ENCODE data around the gene THRAP3.
"Not testable (repeated sequence)": the region's sequence is repeated elsewhere in the genome, so short reads cannot be mapped to it uniquely, and the experiment has no call there.

THRAP3 gene

GRCh38 chr1:36182734-36183133 lies 41.5 kb upstream of the THRAP3 start:
- Histone ChIP-seq H3K4me3 (no peak overlapping the region), H3K9me3 (ENCODE audit: low read depth, low read length) (no peaks in the 10 kb centered on the region), H3K9ac (ENCODE audit: insufficient read length) (no peak overlapping the region), H3K27ac (no peak overlapping the region), H3K36me3 (ENCODE audit: insufficient read depth, low read length) (peaks cover 31% of the 10 kb centered on the region)
- DNase-seq (ENCODE audit: low read depth, low spot score) = no peak
- TF ChIP-seq POLR2AphosphoS5 (IDR thresholded peaks at IDR 0.05; ENCODE audit: borderline replicate concordance, low read depth, low read length) = no peak; the same call in 1 of the 2 replicates
- TF ChIP-seq FOXP2 (optimal IDR thresholded peaks at IDR 0.05; ENCODE audit: control extremely low read depth, extremely low read length, insufficient read depth) = no peak
- no peak for TF ChIP-seq EZH2 (IDR thresholded peaks at IDR 0.05)

GRCh38 chr1:36183309-36183856 lies 40.9 kb upstream of the THRAP3 start:
- no peaks in the 10 kb centered on the region for H3K9me3 ChIP-seq (ENCODE audit: low read depth, low read length)
- no peak overlapping the region for H3K9ac ChIP-seq (ENCODE audit: insufficient read length)
- no peak for DNase-seq (ENCODE audit: low read depth, low spot score)
- TF ChIP-seq EZH2 (IDR thresholded peaks at IDR 0.05) = no peak
- no peak; the same call in 1 of the 2 replicates for TF ChIP-seq POLR2AphosphoS5 (IDR thresholded peaks at IDR 0.05; ENCODE audit: borderline replicate concordance, low read depth, low read length)
- TF ChIP-seq FOXP2 (optimal IDR thresholded peaks at IDR 0.05; ENCODE audit: control extremely low read depth, extremely low read length, insufficient read depth) = no peak
- H3K27ac ChIP-seq = peak overlapping the region; percentile 4; the same call in 1 of the 2 replicates
- peaks cover 26% of the 10 kb centered on the region; the same call in 1 of the 2 replicates for H3K36me3 ChIP-seq (ENCODE audit: insufficient read depth, low read length)
- no peak overlapping the region for H3K4me3 ChIP-seq

GRCh38 chr1:36187800-36188593 lies 36.2 kb upstream of the THRAP3 start:
- H3K27ac ChIP-seq = no peak overlapping the region
- no peak overlapping the region for H3K4me3 ChIP-seq

GRCh38 chr1:36196805-36197204 lies 27.4 kb upstream of the THRAP3 start:
- not testable (repeated sequence) for DNase-seq (ENCODE audit: low read depth, low spot score); H3K36me3 ChIP-seq (ENCODE audit: insufficient read depth, low read length); H3K4me3 ChIP-seq; H3K27ac ChIP-seq; H3K9ac ChIP-seq (ENCODE audit: insufficient read length); H3K9me3 ChIP-seq (ENCODE audit: low read depth, low read length)

More at GRCh38 chr1:36187800-36188593, 36.2 kb upstream of the THRAP3 start:
- Histone ChIP-seq H3K9ac (ENCODE audit: insufficient read length) (no peak overlapping the region), H3K36me3 (ENCODE audit: insufficient read depth, low read length) (no peaks in the 10 kb centered on the region), H3K9me3 (ENCODE audit: low read depth, low read length) (no peaks in the 10 kb centered on the region)
- peak; percentile 18 for DNase-seq (ENCODE audit: low read depth, low spot score)
- TF ChIP-seq FOXP2 (optimal IDR thresholded peaks at IDR 0.05; ENCODE audit: control extremely low read depth, extremely low read length, insufficient read depth) = no peak
- TF ChIP-seq POLR2AphosphoS5 (IDR thresholded peaks at IDR 0.05; ENCODE audit: borderline replicate concordance, low read depth, low read length) = no peak
- TF ChIP-seq EZH2 (IDR thresholded peaks at IDR 0.05) = no peak

- H3K4me3 ChIP-seq = no peak overlapping the region
- no peak for DNase-seq (ENCODE audit: low read depth, low spot score)
- H3K9ac ChIP-seq (ENCODE audit: insufficient read length) = no peak overlapping the region
- no peak overlapping the region for H3K27ac ChIP-seq
- no peak for TF ChIP-seq FOXP2 (optimal IDR thresholded peaks at IDR 0.05; ENCODE audit: control extremely low read depth, extremely low read length, insufficient read depth)
- TF ChIP-seq EZH2 (IDR thresholded peaks at IDR 0.05) = no peak
- H3K36me3 ChIP-seq (ENCODE audit: insufficient read depth, low read length) = no peaks in the 10 kb centered on the region
- H3K9me3 ChIP-seq (ENCODE audit: low read depth, low read length) = no peaks in the 10 kb centered on the region
Measured at GRCh38 chr1:36198641-36199040, 25.6 kb upstream of the THRAP3 start.

GRCh38 chr1:36199934-36200741 lies 24.1 kb upstream of the THRAP3 start:
- no peak for TF ChIP-seq EZH2 (IDR thresholded peaks at IDR 0.05)
- no peak for TF ChIP-seq FOXP2 (optimal IDR thresholded peaks at IDR 0.05; ENCODE audit: control extremely low read depth, extremely low read length, insufficient read depth)
- TF ChIP-seq POLR2AphosphoS5 (IDR thresholded peaks at IDR 0.05; ENCODE audit: borderline replicate concordance, low read depth, low read length) = no peak
- no peak for DNase-seq (ENCODE audit: low read depth, low spot score)
- Histone ChIP-seq H3K27ac (no peak overlapping the region), H3K36me3 (ENCODE audit: insufficient read depth, low read length) (no peaks in the 10 kb centered on the region), H3K9ac (ENCODE audit: insufficient read length) (no peak overlapping the region), H3K4me3 (no peak overlapping the region), H3K9me3 (ENCODE audit: low read depth, low read length) (no peaks in the 10 kb centered on the region)

GRCh38 chr1:36203027-36203553 lies 21.2 kb upstream of the THRAP3 start:
- TF ChIP-seq EZH2 (IDR thresholded peaks at IDR 0.05) (no peak), FOXP2 (optimal IDR thresholded peaks at IDR 0.05; ENCODE audit: control extremely low read depth, extremely low read length, insufficient read depth) (no peak)
- no peak overlapping the region for H3K27ac ChIP-seq

GRCh38 chr1:36203554-36204346 lies 20.5 kb upstream of the THRAP3 start:
- Histone ChIP-seq H3K36me3 (ENCODE audit: insufficient read depth, low read length) (no peaks in the 10 kb centered on the region), H3K9me3 (ENCODE audit: low read depth, low read length) (no peaks in the 10 kb centered on the region), H3K27ac (no peak overlapping the region), H3K4me3 (no peak overlapping the region), H3K9ac (ENCODE audit: insufficient read length) (no peak overlapping the region)
- TF ChIP-seq POLR2AphosphoS5 (IDR thresholded peaks at IDR 0.05; ENCODE audit: borderline replicate concordance, low read depth, low read length) = no peak
- no peak for TF ChIP-seq EZH2 (IDR thresholded peaks at IDR 0.05)
- TF ChIP-seq FOXP2 (optimal IDR thresholded peaks at IDR 0.05; ENCODE audit: control extremely low read depth, extremely low read length, insufficient read depth) = no peak
- no peak for DNase-seq (ENCODE audit: low read depth, low spot score)

More at GRCh38 chr1:36203027-36203553, 21.2 kb upstream of the THRAP3 start:
- no peaks in the 10 kb centered on the region for H3K9me3 ChIP-seq (ENCODE audit: low read depth, low read length)
- H3K9ac ChIP-seq (ENCODE audit: insufficient read length) = no peak overlapping the region
- no peak overlapping the region for H3K4me3 ChIP-seq
- DNase-seq (ENCODE audit: low read depth, low spot score) = no peak
- H3K36me3 ChIP-seq (ENCODE audit: insufficient read depth, low read length) = no peaks in the 10 kb centered on the region
